ENCODE results near the gene MTUS2. TPM values are rescaled to one million over a fixed set of nuclear protein-coding genes. Genes with fewer than 3 reads are reported as not detected.

MTUS2 gene
- total RNA-seq, 6 experiments from 2014 or later, result 0.07 to 0.15 (median 0.14) TPM; not detected in 1

GRCh38 chr13:29535663-29536655 is 715.8 kb downstream of the MTUS2 start:
- H3K4me3 Mint-ChIP-seq, result no peak overlapping the region
- H3K27ac Mint-ChIP-seq, result peak overlapping the region; percentile 56
- H3K36me3 Mint-ChIP-seq (ENCODE audit: low read depth), result peaks cover 29% of the 10 kb centered on the region
- peaks cover 2% of the 10 kb centered on the region; the same call in 1 of the 2 replicates for H3K27me3 Mint-ChIP-seq (ENCODE audit: insufficient read depth)
- DNase-seq, result no peak
- TF ChIP-seq, protein P1, sequence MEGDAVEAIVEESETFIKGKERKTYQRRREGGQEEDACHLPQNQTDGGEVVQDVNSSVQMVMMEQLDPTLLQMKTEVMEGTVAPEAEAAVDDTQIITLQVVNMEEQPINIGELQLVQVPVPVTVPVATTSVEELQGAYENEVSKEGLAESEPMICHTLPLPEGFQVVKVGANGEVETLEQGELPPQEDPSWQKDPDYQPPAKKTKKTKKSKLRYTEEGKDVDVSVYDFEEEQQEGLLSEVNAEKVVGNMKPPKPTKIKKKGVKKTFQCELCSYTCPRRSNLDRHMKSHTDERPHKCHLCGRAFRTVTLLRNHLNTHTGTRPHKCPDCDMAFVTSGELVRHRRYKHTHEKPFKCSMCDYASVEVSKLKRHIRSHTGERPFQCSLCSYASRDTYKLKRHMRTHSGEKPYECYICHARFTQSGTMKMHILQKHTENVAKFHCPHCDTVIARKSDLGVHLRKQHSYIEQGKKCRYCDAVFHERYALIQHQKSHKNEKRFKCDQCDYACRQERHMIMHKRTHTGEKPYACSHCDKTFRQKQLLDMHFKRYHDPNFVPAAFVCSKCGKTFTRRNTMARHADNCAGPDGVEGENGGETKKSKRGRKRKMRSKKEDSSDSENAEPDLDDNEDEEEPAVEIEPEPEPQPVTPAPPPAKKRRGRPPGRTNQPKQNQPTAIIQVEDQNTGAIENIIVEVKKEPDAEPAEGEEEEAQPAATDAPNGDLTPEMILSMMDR (IDR thresholded peaks at IDR 0.05), result no peak
- peaks cover 46% of the 10 kb centered on the region for H3K4me1 Mint-ChIP-seq (ENCODE audit: low read depth)
- no peaks in the 10 kb centered on the region for H3K9me3 Mint-ChIP-seq

DNA sequence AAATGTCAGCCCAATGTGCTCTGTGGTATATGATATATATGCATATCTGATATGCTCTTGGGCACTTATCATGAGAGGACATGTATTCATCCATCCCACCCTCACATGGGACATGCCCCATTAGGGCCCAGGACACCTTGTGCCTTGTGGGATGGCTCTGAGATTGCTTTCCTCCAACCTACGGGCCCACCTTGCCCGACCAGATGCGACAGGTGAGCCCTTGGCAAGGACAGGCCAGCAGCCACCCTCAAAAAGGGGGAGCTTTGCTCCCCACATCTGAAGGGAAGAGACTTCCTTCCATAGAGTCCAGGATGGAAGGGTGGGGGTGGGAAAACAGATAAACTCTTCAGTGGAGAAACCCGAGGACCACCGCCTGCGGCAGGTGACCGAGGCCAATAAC is 716.7 kb downstream of the MTUS2 start:
- no peak for DNase-seq
- Mint-ChIP-seq H3K9me3 (no peaks in the 10 kb centered on the region), H3K27me3 (ENCODE audit: insufficient read depth) (peaks cover 2% of the 10 kb centered on the region; the same call in 1 of the 2 replicates), H3K4me3 (no peak overlapping the region), H3K36me3 (ENCODE audit: low read depth) (peaks cover 35% of the 10 kb centered on the region), H3K4me1 (ENCODE audit: low read depth) (peaks cover 52% of the 10 kb centered on the region), H3K27ac (peak overlapping the region; percentile 40)
- TF ChIP-seq, protein P1 (IDR thresholded peaks at IDR 0.05), result no peak

GRCh38 chr13:29537736-29538651 is 717.9 kb downstream of the MTUS2 start:
- no peak for DNase-seq
- peaks cover 2% of the 10 kb centered on the region; the same call in 1 of the 2 replicates for H3K27me3 Mint-ChIP-seq (ENCODE audit: insufficient read depth)
- TF ChIP-seq, protein P1 (IDR thresholded peaks at IDR 0.05), result no peak
- H3K9me3 Mint-ChIP-seq, result no peaks in the 10 kb centered on the region
- peaks cover 49% of the 10 kb centered on the region for H3K4me1 Mint-ChIP-seq (ENCODE audit: low read depth)
- H3K4me3 Mint-ChIP-seq, result no peak overlapping the region
- H3K36me3 Mint-ChIP-seq (ENCODE audit: low read depth), result peaks cover 34% of the 10 kb centered on the region
- H3K27ac Mint-ChIP-seq, result peak overlapping the region; percentile 40

GRCh38 chr13:29538652-29539040 is 718.5 kb downstream of the MTUS2 start:
- Mint-ChIP-seq H3K36me3 (ENCODE audit: low read depth) (peaks cover 31% of the 10 kb centered on the region), H3K4me1 (ENCODE audit: low read depth) (peaks cover 53% of the 10 kb centered on the region), H3K9me3 (no peaks in the 10 kb centered on the region), H3K4me3 (no peak overlapping the region), H3K27me3 (ENCODE audit: insufficient read depth) (peaks cover 2% of the 10 kb centered on the region; the same call in 1 of the 2 replicates), H3K27ac (peak overlapping the region; percentile 40)
- TF ChIP-seq, protein P1 (IDR thresholded peaks at IDR 0.05), result no peak
- no peak for DNase-seq

GRCh38 chr13:29539856-29540255 is 719.7 kb downstream of the MTUS2 start:
- Mint-ChIP-seq H3K4me1 (ENCODE audit: low read depth) (peaks cover 57% of the 10 kb centered on the region), H3K36me3 (ENCODE audit: low read depth) (peaks cover 24% of the 10 kb centered on the region), H3K27ac (peak overlapping the region; percentile 45), H3K9me3 (no peaks in the 10 kb centered on the region), H3K4me3 (no peak overlapping the region), H3K27me3 (ENCODE audit: insufficient read depth) (peaks cover 2% of the 10 kb centered on the region; the same call in 1 of the 2 replicates)
- DNase-seq, result no peak
- TF ChIP-seq, protein P1 (IDR thresholded peaks at IDR 0.05), result no peak

Measured in HFFc6 (cell line).